Psoas muscle (tissue), 8 donors: ENCODE data around the gene E2F8. TPM values are rescaled to one million over a fixed set of nuclear protein-coding genes. Genes with fewer than 3 reads are reported as not detected.
A peak's percentile ranks its signal among the peaks of the same experiment; 100 is the strongest.

Source experiments
- ATAC-seq, 4 donors: fragments of 200-7000 bp; cut with Tn5 transposase; one replicate each; pipeline ENCODE4 v1.9.1; 2020; ENCODE audit warnings: moderate library complexity in 3 of 4, mild to moderate bottlenecking in 2 of 4
- DNase-seq, 2 donors: peaks; one replicate each; pipeline ENCODE4 v3.0.0-alpha.2; 2020
- H3K27ac ChIP-seq: fragments of 200-600 bp; one replicate; pipeline ENCODE4 v1.8.0; 2022
- H3K27me3 ChIP-seq, 3 donors: fragments of 200-600 bp in 1 of 3; one replicate each; pipeline versions ENCODE4 v1.6.1 to v1.8.0; 2013 to 2022; ENCODE audit warnings: low read length in 2 of 3, mild to moderate bottlenecking in 2 of 3, moderate library complexity in 1 of 3; ENCODE audit not compliant: insufficient read depth in 3 of 3
- H3K36me3 ChIP-seq, 2 donors: fragments of 200-600 bp in 1 of 2; one replicate each; pipeline versions ENCODE4 v1.6.1 to v1.8.0; 2013 to 2022; ENCODE audit warnings: low read depth in 1 of 2, mild to moderate bottlenecking in 1 of 2, moderate library complexity in 1 of 2; ENCODE audit not compliant: insufficient read depth in 1 of 2
- H3K4me1 ChIP-seq: fragments of 200-600 bp; one replicate; pipeline ENCODE4 v1.8.0; 2022
- H3K4me3 ChIP-seq: fragments of 200-600 bp; one replicate; pipeline ENCODE4 v1.8.0; 2022; ENCODE audit warnings: mild to moderate bottlenecking
- H3K9me3 ChIP-seq: fragments of 200-600 bp; one replicate; pipeline ENCODE4 v1.8.0; 2022
- CTCF ChIP-seq: fragments of 200-600 bp; IDR thresholded peaks from one replicate; pipeline ENCODE4 v1.8.0; 2022; ENCODE audit warnings: antibody characterized with exemption
- WGBS, 3 donors: extraction: QIAGEN DNeasy Blood & Tissue Kit; methylation state at CpG; one replicate each; pipeline versions ENCODE4 v1.1.6 to v1.1.7; 2013; 5-methylcytosine and 5-hydroxymethylcytosine counted together
- intact Hi-C, 2 donors: fragments of 100-400 bp; cut with DNase I; formaldehyde crosslinking; loops; one replicate each; pipeline versions ENCODE4 v1.11.0 to v1.14.2; 2022
- polyA plus RNA-seq, 3 donors: library from polyadenylated mRNA; stranded (reverse); fragments of 200-250 nt; gene quantifications; one replicate each; pipeline ENCODE4 v1.2.3, GENCODE V29; 2013
- total RNA-seq, 4 donors: library from RNA; stranded (reverse); fragmentation: NEBNext Ultra II Directional in 2 of 4; extraction: Animal tissue kit (Norgen Biotek cat#: 25700) in 2 of 4; gene quantifications; one replicate each; pipeline versions ENCODE4 v1.2.1 to v1.2.4, GENCODE V29; 2021 to 2023
- donor health status: healthy with polysubstance abuse.
- donor health status: DM: no; HTN: no; CAD: no; lungs with moderate emphysema.
- donor health status: Bipolar disorder and iron deficiency.
- donor health status: healthy.
- donor health status: DM: yes; HTN: yes; CAD: no.
- donor health status: DM: no; HTN: no; CAD: no.
- donor health status: DM: no; HTN: no; CAD: no.
- donor health status: DM: yes; HTN: yes; CAD: no.

E2F8 gene
- total and polyA plus RNA-seq, 7 donors = 1.00 to 11.6 (median 1.5) TPM

- Histone ChIP-seq H3K4me1 (peaks cover 23% of the 10 kb centered on the region), H3K4me3 (peak overlapping the region; percentile 12), H3K27me3 (no peaks in the 10 kb centered on the region), H3K27ac (peak overlapping the region; percentile 79), H3K9me3 (no peaks in the 10 kb centered on the region), H3K36me3 (no peaks in the 10 kb centered on the region)
- intact Hi-C loops = no loop called here
- WGBS, 3 donors = 26 to 41% (median 39%) methylated on average over 3 of the region's 3 CpGs
- DNase-seq = no peak
- no peak for TF ChIP-seq CTCF
- peak; percentile 22 to 72 (median 38) for ATAC-seq
Measured at GRCh38 chr11:19228968-19229367, 11.8 kb downstream of the E2F8 start.

- 82 to 89% (median 84%) methylated on average over 6 of the region's 6 CpGs for WGBS, 3 donors
- H3K4me1 ChIP-seq = peaks cover 20% of the 10 kb centered on the region
- H3K27ac ChIP-seq = peak overlapping the region; percentile 79
- H3K36me3 ChIP-seq = no peaks in the 10 kb centered on the region
- no peaks in the 10 kb centered on the region for H3K9me3 ChIP-seq
- no peak overlapping the region for H3K4me3 ChIP-seq
- no peak for ATAC-seq
- no peak for DNase-seq
- H3K27me3 ChIP-seq = no peaks in the 10 kb centered on the region
- no peak for TF ChIP-seq CTCF
- intact Hi-C loops = no loop called here
Measured at GRCh38 chr11:19226378-19227195, 14.2 kb downstream of the E2F8 start.

- no peak for DNase-seq
- WGBS, 3 donors = 67 to 69% (median 68%) methylated on average over 3 of the region's 3 CpGs
Measured at GRCh38 chr11:19225581-19225980, 15.2 kb downstream of the E2F8 start.

GRCh38 chr11:19225123-19225522 lies 15.6 kb downstream of the E2F8 start:
- WGBS, 3 donors = 29 to 49% (median 44%) methylated on average over 6 of the region's 6 CpGs
- peak; percentile 51 to 82 for DNase-seq
- peak overlapping the region; percentile 79 for H3K27ac ChIP-seq

More at GRCh38 chr11:19225581-19225980, 15.2 kb downstream of the E2F8 start:
- ATAC-seq = peak in 2 of 4 donors; percentile 10 to 20
- Histone ChIP-seq H3K9me3 (no peaks in the 10 kb centered on the region), H3K27ac (peak overlapping the region; percentile 79), H3K4me3 (no peak overlapping the region), H3K27me3 (no peaks in the 10 kb centered on the region), H3K4me1 (peaks cover 26% of the 10 kb centered on the region), H3K36me3 (no peaks in the 10 kb centered on the region)
- TF ChIP-seq CTCF = no peak
- intact Hi-C loops = no loop called here

More at GRCh38 chr11:19225123-19225522, 15.6 kb downstream of the E2F8 start:
- H3K4me3 ChIP-seq = no peak overlapping the region
- intact Hi-C loops = no loop called here
- no peaks in the 10 kb centered on the region for H3K9me3 ChIP-seq
- ATAC-seq = peak; percentile 91 to 97 (median 96)
- H3K4me1 ChIP-seq = peaks cover 28% of the 10 kb centered on the region
- H3K27me3 ChIP-seq = no peaks in the 10 kb centered on the region
- H3K36me3 ChIP-seq = no peaks in the 10 kb centered on the region
- no peak for TF ChIP-seq CTCF
